ENCODE measurements around the gene CYSTM1.

Gene CYSTM1

GRCh38 chr5:140172483-140172882 lies 2.5 kb upstream of the CYSTM1 start:
- Histone ChIP-seq H3K4me2 (no peak overlapping the region), H3K4me3 (no peak overlapping the region), H4K20me1 (no peaks in the 10 kb centered on the region), H3K36me3 (no peaks in the 10 kb centered on the region), H3K9ac (no peak overlapping the region), H3K9me3 (no peaks in the 10 kb centered on the region), H3K27ac (no peak overlapping the region), H3K4me1 (peaks cover 20% of the 10 kb centered on the region), H3K27me3 (no peaks in the 10 kb centered on the region)
- TF ChIP-seq Cebpa-rat (IDR thresholded peaks at IDR 0.05), result no peak

DNA sequence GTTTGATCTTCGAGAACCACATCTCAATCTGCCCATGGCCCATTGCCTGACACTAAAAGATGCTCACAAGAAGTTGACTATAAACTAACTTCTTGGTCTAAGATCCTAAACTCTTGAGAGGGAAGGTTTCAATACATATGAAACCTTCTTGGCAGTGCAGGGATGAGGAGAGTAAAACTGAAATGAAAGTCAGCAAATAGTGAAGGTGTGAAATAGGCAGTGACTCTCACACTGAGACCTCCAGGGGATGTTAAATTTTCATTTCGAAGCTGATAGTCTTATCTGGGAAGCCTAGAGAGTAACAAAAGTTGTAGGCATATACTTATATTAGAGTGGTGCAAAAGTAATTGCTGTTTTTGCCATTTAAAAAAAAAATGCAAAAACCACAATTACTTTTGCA lies 974 bp upstream of the CYSTM1 start:
- peak overlapping the region; percentile 97; the same call in 1 of the 2 replicates for H3K4me2 ChIP-seq
- no peak overlapping the region for H3K9ac ChIP-seq
- H3K9me3 ChIP-seq, result no peaks in the 10 kb centered on the region
- peaks cover 20% of the 10 kb centered on the region for H3K4me1 ChIP-seq
- no peak for TF ChIP-seq Cebpa-rat (IDR thresholded peaks at IDR 0.05)
- H4K20me1 ChIP-seq, result no peaks in the 10 kb centered on the region
- no peaks in the 10 kb centered on the region for H3K27me3 ChIP-seq
- H3K27ac ChIP-seq, result no peak overlapping the region
- H3K4me3 ChIP-seq, result no peak overlapping the region
- H3K36me3 ChIP-seq, result no peaks in the 10 kb centered on the region

GRCh38 chr5:140175367-140176030 lies 511 bp downstream of the CYSTM1 start:
- H3K36me3 ChIP-seq, result no peaks in the 10 kb centered on the region
- H3K27ac ChIP-seq, result peak overlapping the region; percentile 67
- H3K9ac ChIP-seq, result peak overlapping the region; percentile 78
- peaks cover 20% of the 10 kb centered on the region for H3K4me1 ChIP-seq
- no peak for TF ChIP-seq Cebpa-rat (IDR thresholded peaks at IDR 0.05)
- no peaks in the 10 kb centered on the region for H3K27me3 ChIP-seq
- peak overlapping the region; percentile 97 for H3K4me2 ChIP-seq
- H3K9me3 ChIP-seq, result no peaks in the 10 kb centered on the region
- peak overlapping the region; percentile 95 for H3K4me3 ChIP-seq
- H4K20me1 ChIP-seq, result no peaks in the 10 kb centered on the region

GRCh38 chr5:140176031-140176387 lies 1.0 kb downstream of the CYSTM1 start:
- Histone ChIP-seq H3K4me2 (peak overlapping the region; percentile 97), H3K27me3 (no peaks in the 10 kb centered on the region), H3K27ac (peak overlapping the region; percentile 67), H3K9me3 (no peaks in the 10 kb centered on the region), H4K20me1 (no peaks in the 10 kb centered on the region), H3K4me1 (peaks cover 20% of the 10 kb centered on the region), H3K9ac (peak overlapping the region; percentile 78), H3K4me3 (peak overlapping the region; percentile 95), H3K36me3 (no peaks in the 10 kb centered on the region)
- TF ChIP-seq Cebpa-rat (IDR thresholded peaks at IDR 0.05), result no peak

GRCh38 chr5:140178086-140178410 lies 3.1 kb downstream of the CYSTM1 start:
- Histone ChIP-seq H3K36me3 (no peaks in the 10 kb centered on the region), H4K20me1 (no peaks in the 10 kb centered on the region), H3K27me3 (no peaks in the 10 kb centered on the region), H3K27ac (no peak overlapping the region), H3K4me1 (peaks cover 20% of the 10 kb centered on the region), H3K9me3 (no peaks in the 10 kb centered on the region), H3K4me2 (no peak overlapping the region), H3K4me3 (no peak overlapping the region), H3K9ac (no peak overlapping the region)
- TF ChIP-seq Cebpa-rat (IDR thresholded peaks at IDR 0.05), result no peak

DNA sequence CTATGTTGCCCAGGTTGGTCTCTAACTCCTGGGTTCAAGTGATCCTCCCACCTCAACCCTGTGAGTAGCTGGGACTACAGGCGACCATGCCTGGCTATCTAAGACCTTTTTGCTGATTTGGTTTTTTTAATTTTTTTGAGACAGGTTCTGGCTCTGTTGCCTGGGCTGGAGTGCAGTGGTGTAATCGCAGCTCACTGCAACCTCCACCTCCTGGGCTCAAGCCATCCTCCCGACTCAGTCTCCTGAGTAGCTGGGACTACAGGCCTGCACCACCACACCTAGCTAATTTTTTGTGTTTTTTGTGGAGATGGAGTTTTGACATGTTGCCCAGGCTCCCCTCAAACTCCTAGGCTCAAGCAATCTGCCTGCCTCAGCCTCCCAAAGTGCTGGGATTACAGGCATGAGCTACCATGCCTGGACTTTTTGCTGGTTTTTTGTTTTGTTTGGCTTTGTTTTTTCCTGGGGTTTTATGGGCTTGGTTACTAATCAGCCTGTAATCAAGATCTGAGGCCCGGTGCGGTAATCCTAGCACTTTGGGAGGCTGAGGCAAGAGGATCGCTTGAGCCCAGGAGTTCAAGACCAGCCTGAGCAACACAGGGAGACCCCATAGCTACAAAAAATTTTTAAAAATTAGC lies 3.6 kb downstream of the CYSTM1 start:
- no peak for TF ChIP-seq Cebpa-rat (IDR thresholded peaks at IDR 0.05)
- Histone ChIP-seq H3K27ac (no peak overlapping the region), H3K4me2 (no peak overlapping the region), H3K4me1 (peaks cover 20% of the 10 kb centered on the region), H3K27me3 (no peaks in the 10 kb centered on the region), H3K9ac (no peak overlapping the region), H4K20me1 (no peaks in the 10 kb centered on the region), H3K9me3 (no peaks in the 10 kb centered on the region), H3K4me3 (no peak overlapping the region), H3K36me3 (no peaks in the 10 kb centered on the region)

DNA sequence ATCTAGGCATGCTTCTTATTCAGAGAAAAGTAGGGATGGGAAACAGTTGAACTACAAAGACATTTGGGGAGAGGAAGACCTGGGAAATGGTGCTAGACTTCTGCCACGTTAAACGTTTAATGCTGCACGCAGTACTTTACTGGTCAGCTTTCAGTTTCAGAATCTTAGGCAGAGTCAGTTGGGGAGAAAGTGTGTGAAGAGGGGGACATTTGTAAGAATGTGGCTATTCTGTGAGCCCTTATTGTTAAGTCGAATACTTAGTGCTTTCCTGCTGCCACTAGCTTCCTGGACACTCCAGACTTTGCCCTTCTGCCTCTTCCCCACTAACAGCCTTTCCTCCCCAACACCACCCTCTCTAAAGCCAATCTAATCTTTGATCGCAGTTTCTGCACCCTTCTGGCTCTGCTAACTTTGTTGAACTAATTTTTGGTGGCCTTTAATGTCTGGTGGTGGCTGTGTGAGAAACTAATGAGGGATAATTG lies 6.1 kb downstream of the CYSTM1 start:
- Histone ChIP-seq H4K20me1 (no peaks in the 10 kb centered on the region), H3K9me3 (no peaks in the 10 kb centered on the region), H3K27ac (no peak overlapping the region), H3K9ac (no peak overlapping the region), H3K36me3 (no peaks in the 10 kb centered on the region), H3K27me3 (no peaks in the 10 kb centered on the region), H3K4me1 (peaks cover 11% of the 10 kb centered on the region), H3K4me2 (peak overlapping the region; percentile 23; the same call in 1 of the 2 replicates), H3K4me3 (no peak overlapping the region)
- no peak for TF ChIP-seq Cebpa-rat (IDR thresholded peaks at IDR 0.05)

DNA sequence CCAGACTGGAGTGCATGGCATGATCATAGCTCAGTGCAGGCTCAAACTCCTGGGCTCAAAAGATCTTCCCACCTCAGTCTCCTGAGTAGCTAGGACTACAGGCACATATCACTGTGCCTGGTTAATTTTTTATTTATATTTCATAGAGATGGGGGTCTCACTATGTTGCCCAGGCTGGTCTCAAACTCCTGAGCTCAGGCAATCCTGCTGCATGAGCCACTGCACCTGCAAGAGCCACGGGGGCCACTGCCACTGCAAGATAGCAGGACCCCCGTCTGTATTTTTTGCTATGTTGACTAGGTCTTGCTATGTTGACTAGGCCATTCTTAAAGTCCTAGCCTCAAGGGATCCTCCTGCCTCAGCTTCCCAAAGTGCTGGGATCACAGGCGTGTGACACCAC lies 6.5 kb downstream of the CYSTM1 start:
- Histone ChIP-seq H3K4me1 (peaks cover 6% of the 10 kb centered on the region), H4K20me1 (no peaks in the 10 kb centered on the region), H3K27ac (no peak overlapping the region), H3K4me3 (no peak overlapping the region), H3K27me3 (no peaks in the 10 kb centered on the region), H3K36me3 (no peaks in the 10 kb centered on the region), H3K9me3 (no peaks in the 10 kb centered on the region), H3K9ac (no peak overlapping the region), H3K4me2 (no peak overlapping the region)
- TF ChIP-seq Cebpa-rat (IDR thresholded peaks at IDR 0.05), result no peak

GRCh38 chr5:140182075-140182711 lies 7.2 kb downstream of the CYSTM1 start:
- H3K4me3 ChIP-seq, result no peak overlapping the region
- no peaks in the 10 kb centered on the region; the same call in 1 of the 2 replicates for H3K4me1 ChIP-seq
- H3K36me3 ChIP-seq, result no peaks in the 10 kb centered on the region
- no peak overlapping the region for H3K9ac ChIP-seq
- no peak overlapping the region for H3K27ac ChIP-seq
- no peak overlapping the region for H3K4me2 ChIP-seq
- no peak for TF ChIP-seq Cebpa-rat (IDR thresholded peaks at IDR 0.05)
- no peaks in the 10 kb centered on the region for H3K9me3 ChIP-seq
- H3K27me3 ChIP-seq, result no peaks in the 10 kb centered on the region
- H4K20me1 ChIP-seq, result no peaks in the 10 kb centered on the region

GRCh38 chr5:140182803-140183367 lies 7.9 kb downstream of the CYSTM1 start:
- Histone ChIP-seq H3K4me3 (no peak overlapping the region), H3K27ac (no peak overlapping the region), H3K27me3 (no peaks in the 10 kb centered on the region)

More at GRCh38 chr5:140182803-140183367, 7.9 kb downstream of the CYSTM1 start:
- TF ChIP-seq Cebpa-rat (IDR thresholded peaks at IDR 0.05), result no peak
- Histone ChIP-seq H3K9me3 (no peaks in the 10 kb centered on the region), H3K4me2 (no peak overlapping the region), H3K9ac (no peak overlapping the region), H4K20me1 (no peaks in the 10 kb centered on the region), H3K36me3 (no peaks in the 10 kb centered on the region), H3K4me1 (no peaks in the 10 kb centered on the region; the same call in 1 of the 2 replicates)
